ENCODE results near the gene GRAMD1B.
"Not testable (repeated sequence)": the region's sequence is repeated elsewhere in the genome, so short reads cannot be mapped to it uniquely, and the experiment has no call there.

The GRAMD1B gene

DNA sequence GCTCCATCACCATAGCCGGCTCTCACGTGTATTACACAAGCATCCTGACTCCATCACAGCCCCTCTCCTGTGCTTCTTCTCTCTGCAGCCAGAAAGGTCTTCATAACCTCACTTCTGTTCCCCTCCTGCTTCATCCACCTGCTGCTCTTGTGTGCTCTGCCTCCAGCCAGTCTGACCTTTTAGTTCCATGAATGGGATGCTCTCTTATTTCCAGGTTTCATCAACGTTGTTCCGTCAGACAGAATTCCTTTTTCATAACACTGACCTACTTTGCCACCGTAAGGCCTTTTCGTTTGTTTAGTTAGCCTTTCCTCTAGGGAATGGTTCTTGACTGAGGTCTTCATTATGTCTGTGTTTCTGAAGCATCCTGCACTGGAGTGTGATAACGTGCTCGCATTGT lies 18.8 kb downstream of the GRAMD1B start:
- no peak for DNase-seq

DNA sequence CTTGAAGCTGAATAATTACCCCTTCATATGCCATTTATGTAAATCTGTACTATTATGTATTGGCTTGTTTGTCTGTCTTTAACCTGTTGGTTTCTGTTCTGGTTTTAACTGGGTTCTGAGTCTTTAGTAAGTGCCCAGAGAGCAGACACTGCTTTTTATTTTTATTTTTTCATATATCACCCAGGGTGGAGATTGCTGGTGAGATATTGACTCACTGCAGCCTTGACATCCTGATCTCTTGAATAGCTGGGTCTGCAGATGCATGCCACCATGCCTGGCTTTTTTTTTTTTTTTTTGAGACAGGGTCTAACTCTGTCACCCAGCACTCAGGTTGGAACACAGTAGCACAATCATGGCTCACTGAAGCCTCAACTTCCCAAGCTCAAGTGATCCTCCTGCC lies 19.4 kb downstream of the GRAMD1B start:
- DNase-seq, result no peak

DNA sequence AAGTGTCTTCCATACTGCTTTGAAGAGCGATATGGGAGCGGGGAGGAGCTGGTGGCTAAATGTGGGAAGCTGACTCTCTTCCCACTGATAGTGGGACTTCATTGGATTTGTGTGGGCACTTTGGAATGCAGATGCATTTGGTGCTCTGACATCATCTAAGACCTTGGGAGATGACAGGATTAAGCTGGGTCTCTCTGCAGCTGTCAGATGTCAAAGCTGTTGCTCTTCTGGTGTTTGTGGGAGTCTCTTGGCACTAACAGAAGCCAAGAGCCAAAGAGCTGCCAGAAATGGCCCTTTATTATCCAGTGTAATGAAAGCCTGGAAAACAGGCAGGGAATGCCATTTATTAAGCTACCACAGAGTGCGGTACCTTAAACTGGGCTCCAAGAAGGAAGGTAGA lies 20.6 kb downstream of the GRAMD1B start:
- no peak for DNase-seq

DNA sequence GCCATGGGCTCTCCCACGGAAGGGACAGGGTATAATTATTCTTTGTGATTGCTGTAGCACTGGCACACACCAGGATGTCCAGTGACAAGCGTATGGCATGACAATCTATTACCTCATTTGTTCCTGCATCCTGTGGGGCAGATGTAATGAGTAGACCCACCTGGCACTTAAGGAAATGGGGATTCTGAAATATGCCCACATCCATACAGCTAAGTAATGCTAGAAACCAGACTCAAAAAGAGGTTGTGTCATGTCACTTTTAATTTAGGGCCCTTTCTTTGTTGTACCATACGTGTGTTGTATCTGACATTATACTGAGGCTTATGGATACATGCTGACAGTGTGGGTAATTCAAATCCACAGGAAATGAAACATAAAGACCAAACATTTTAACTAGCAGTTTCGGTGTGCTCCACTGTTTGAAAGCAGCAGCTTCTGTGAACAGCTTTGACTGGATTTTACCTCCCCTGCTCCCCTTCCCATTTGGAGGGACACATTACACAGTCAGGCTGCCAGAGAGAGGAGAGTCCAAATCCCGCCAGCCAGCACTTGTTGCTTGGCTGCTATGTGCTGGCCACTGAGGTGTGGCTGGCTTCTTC lies 21.2 kb downstream of the GRAMD1B start:
- no peak for DNase-seq

- DNase-seq, result no peak
Measured at GRCh38 chr11:123452794-123453193, 22.7 kb downstream of the GRAMD1B start.

DNA sequence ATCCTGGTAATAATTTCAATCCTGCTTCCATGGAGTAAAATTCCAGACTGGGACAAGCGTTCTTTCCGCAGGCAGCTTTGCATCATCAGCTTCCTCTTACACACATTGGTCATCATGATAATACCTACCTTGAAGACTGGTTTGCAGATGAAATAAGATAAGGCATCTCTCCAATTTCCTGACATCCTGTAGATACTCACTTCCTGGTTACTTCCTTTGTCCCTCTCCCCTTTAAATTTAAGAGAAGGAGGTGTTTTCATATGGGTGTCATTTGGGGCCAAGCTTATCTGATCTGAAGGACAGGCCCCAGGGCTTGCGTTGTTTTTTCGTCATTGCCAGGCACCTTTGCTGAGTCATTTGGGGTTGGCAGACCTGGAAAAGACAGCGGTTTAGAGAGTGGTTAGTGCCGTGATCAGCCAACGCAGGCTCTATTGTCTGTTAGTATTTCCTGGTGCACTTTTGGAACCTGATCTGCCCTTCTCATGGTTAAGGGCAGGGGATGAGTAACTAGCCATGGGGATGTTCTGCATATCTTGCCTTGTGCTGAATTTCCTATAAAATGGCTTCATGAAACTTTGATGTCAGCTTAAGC lies 24.1 kb downstream of the GRAMD1B start:
- DNase-seq, result peak; percentile 49

DNA sequence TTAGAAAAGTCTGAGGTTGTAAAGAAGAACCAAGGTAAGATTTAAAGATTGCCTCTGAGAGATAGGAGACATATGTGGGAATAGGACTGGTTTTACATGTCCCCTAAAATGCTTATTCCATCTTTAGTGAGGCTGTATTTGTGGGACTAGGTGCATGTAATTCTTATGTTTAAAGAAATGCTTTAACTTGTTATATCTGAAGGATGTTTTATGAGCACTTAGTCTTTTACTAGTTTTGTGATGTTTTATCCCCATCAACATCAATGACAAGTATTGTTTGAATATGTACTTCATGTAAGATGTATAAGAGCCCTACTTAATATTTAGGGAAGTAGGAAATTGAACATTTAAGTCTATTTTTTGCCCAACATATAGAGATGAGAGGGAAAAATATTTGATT lies 24.7 kb downstream of the GRAMD1B start:
- no peak for DNase-seq

DNA sequence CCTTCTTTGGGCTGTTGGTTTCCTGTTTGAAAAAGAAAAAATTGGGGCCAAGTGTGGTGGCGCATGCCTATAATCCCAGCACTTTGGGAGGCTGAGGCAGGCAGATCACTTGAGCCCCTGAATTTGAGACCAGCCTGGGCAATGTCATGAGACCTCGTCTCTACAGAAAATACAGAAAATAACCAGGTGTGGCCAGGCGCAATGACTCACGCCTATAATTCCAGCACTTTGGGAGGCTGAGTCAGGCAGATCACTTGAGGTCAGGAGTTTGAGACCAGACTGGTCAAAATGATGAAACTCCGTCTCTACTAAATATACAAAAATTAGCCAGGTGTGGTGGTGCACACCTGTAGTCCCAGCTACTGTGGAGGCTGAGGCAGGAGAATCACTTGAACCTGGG lies 26.4 kb downstream of the GRAMD1B start:
- not testable (repeated sequence) for DNase-seq

GRCh38 chr11:123457187-123457770 lies 27.2 kb downstream of the GRAMD1B start:
- peak; percentile 38 for DNase-seq

- no peak for DNase-seq
Measured at GRCh38 chr11:123458501-123458900, 28.4 kb downstream of the GRAMD1B start.

GRCh38 chr11:123460012-123460700 lies 30.1 kb downstream of the GRAMD1B start:
- no peak for DNase-seq

- no peak for DNase-seq
Measured at GRCh38 chr11:123461164-123461563, 31.1 kb downstream of the GRAMD1B start.

GRCh38 chr11:123465667-123466066 lies 35.6 kb downstream of the GRAMD1B start:
- not testable (repeated sequence) for DNase-seq

DNA sequence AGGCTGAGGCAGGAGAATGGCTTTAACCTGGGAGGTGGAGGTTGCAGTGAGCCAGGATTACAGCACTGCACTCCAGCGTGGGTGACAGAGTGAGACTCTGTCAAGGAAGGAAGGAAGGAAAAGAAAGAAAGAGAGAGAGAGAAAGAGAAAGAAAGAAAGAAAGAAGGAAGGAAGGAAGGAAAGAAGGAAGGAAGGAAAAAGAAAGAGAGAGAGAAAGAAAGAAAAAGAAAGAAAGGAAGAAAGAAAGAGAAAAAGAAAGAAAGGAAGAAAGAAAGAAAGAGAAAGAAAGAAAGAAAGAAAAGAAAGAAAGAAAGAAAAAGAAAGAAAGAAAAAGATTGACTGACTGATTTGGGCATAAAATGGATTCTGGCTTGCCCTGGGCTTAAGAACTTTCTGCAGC lies 36.1 kb downstream of the GRAMD1B start:
- DNase-seq, result not testable (repeated sequence)

DNA sequence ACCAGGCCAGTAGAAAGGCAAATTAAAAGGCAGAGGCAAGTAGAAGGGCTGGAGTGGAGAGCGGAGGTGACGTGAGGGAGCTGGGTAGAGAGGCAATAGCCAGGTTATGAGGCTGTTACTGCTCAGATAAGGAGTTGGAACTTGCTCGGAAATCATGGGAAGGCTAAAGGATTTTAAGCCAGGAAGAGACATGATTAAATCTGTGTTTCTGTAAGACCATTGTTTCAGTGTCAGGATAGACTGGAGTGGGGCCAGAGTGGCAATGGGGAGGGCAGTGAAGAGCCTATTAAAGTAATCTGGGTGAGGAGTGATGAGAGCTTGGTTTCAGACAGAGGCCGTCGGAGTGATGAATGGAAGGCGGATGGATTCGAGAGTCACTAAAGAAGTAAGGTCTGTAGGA lies 39.0 kb downstream of the GRAMD1B start:
- DNase-seq, result no peak

- no peak for DNase-seq
Measured at GRCh38 chr11:123469586-123469985, 39.5 kb downstream of the GRAMD1B start.

GRCh38 chr11:123470842-123471241 lies 40.8 kb downstream of the GRAMD1B start:
- DNase-seq, result no peak

DNA sequence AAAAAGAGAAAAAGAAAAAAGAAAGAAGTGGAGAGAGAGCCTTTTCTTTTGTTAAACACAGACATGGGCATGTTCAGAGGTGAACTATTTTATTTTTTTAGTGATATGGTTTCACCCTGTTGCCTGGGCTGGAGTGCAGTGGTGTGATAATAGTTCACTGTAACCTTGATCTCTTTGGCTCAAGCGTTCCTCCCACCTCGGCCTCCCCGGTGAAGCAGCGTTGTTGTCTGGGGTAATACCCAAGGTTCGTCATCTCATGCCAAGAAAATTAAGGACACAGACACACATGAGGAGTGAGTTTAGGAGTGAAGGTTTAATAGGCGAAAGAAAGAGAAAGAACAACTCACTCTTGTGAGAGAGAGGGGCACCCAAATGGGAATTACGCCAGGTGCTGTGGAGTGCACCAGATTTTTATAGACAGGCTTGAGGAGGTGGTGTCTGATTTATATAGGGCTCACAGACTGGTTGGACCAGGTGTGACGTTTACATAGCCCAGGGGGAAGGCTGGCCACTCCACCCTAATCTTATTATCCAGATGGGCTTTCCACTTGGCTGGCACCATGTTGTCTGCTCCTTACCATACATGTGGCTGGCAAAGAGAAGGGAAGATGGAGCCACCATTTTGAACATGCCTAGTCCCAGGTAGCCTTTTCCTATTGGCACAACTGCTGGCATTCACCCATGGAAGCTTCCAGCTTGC lies 42.3 kb downstream of the GRAMD1B start:
- no peak for DNase-seq

DNA sequence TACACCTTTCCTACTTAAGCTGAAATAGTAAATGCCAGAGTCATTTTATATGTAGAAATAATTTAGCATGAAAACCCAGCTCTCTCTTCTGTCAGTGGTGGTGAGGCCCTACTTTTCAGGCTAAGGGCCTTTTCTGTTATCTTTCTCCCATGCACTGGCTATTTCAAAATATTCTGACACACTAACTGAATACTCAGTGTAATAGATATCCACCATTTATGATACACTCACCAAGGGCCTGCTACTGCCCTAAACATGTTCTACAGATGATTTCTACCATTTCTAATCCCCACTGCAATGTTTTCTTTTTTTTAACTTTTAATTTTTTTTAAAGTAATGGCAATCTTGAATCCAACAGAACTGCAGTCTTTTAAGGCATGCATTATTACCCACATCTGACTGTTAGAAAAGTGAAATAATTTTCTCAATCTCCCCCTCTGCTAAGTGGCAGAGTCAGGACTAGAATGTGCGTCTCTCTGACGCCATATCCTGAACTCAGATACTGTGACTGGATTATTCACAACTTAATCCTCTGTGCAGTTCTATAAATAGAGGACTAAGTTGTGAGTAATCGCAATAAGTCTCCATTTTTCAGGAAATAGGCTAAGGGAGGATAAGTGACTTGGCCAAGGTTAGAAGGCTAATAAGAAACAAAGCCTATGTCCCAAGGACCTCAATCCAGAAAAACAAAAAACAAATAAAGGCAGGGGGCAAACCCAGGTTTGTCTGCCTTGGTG lies 44.0 kb downstream of the GRAMD1B start:
- no peak for DNase-seq

DNA sequence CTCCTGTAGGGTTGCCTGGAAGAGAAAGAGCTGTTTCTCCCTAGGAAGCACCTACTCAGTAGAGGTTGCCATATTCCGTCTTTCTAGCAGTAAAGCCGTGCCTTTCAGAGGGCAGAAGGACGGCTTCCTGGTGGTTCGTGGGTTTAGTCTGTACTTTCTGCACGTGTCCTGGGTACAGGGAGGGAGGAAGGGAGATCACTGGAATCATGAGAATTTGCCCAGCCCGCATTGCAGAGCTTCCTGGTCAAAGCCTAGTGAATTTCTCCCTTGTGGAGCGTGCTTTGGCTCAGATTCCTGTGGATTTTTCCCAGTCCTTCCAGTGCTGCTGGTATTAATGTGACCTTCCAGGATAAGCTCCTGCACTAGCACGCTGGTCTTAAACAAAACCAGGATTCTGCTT lies 44.9 kb downstream of the GRAMD1B start:
- no peak for DNase-seq

DNA sequence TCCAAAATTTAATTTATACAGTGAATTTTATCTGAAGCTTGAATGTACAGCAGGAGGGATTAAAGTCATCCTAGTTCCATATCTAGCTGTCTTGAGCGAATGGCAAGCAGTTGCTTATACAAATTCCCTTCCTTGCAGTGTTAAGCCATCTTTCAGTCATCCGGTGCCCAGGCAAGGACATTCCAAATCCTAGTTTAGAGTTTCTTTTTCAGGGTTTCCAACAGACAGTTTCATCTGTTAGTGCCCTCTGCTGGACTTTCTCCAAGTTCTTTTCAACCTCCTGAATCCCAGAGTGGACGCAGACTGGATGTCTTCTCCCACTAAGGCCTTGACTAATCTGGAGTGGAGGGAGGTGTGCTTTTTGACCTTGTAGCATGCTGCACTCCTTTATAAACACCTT lies 45.4 kb downstream of the GRAMD1B start:
- DNase-seq, result no peak

GRCh38 chr11:123477205-123477907 lies 47.3 kb downstream of the GRAMD1B start:
- DNase-seq, result no peak
